ENCODE data around the gene RC3H1.

DNA sequence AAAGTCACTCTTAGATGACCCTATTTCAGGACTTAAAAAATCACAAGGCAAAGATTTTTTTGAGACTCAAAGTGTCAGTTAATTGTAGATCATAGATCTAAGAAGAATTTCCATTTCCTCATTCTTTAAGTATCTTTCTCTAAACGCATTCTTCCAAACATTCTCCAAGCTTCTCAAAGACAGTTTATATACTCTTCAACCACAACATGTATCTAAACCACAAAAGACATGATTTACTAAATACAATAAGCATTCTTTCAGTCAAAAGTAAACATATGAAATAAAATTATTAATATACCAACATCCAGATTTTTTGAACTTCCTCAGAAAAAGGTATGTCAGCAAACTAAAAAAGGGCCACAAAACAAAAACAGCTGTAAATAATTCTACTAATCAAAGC is 24.4 kb downstream of the RC3H1 start:
- TF ChIP-seq, protein P1, sequence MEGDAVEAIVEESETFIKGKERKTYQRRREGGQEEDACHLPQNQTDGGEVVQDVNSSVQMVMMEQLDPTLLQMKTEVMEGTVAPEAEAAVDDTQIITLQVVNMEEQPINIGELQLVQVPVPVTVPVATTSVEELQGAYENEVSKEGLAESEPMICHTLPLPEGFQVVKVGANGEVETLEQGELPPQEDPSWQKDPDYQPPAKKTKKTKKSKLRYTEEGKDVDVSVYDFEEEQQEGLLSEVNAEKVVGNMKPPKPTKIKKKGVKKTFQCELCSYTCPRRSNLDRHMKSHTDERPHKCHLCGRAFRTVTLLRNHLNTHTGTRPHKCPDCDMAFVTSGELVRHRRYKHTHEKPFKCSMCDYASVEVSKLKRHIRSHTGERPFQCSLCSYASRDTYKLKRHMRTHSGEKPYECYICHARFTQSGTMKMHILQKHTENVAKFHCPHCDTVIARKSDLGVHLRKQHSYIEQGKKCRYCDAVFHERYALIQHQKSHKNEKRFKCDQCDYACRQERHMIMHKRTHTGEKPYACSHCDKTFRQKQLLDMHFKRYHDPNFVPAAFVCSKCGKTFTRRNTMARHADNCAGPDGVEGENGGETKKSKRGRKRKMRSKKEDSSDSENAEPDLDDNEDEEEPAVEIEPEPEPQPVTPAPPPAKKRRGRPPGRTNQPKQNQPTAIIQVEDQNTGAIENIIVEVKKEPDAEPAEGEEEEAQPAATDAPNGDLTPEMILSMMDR (IDR thresholded peaks at IDR 0.05; ENCODE audit: insufficient read depth, low read length), result no peak
- TF ChIP-seq POLR2AphosphoS5 (IDR thresholded peaks at IDR 0.05; ENCODE audit: low read depth) (no peak), GABPA (IDR thresholded peaks at IDR 0.05; ENCODE audit: low read depth) (no peak)
- TF ChIP-seq, protein P2, sequence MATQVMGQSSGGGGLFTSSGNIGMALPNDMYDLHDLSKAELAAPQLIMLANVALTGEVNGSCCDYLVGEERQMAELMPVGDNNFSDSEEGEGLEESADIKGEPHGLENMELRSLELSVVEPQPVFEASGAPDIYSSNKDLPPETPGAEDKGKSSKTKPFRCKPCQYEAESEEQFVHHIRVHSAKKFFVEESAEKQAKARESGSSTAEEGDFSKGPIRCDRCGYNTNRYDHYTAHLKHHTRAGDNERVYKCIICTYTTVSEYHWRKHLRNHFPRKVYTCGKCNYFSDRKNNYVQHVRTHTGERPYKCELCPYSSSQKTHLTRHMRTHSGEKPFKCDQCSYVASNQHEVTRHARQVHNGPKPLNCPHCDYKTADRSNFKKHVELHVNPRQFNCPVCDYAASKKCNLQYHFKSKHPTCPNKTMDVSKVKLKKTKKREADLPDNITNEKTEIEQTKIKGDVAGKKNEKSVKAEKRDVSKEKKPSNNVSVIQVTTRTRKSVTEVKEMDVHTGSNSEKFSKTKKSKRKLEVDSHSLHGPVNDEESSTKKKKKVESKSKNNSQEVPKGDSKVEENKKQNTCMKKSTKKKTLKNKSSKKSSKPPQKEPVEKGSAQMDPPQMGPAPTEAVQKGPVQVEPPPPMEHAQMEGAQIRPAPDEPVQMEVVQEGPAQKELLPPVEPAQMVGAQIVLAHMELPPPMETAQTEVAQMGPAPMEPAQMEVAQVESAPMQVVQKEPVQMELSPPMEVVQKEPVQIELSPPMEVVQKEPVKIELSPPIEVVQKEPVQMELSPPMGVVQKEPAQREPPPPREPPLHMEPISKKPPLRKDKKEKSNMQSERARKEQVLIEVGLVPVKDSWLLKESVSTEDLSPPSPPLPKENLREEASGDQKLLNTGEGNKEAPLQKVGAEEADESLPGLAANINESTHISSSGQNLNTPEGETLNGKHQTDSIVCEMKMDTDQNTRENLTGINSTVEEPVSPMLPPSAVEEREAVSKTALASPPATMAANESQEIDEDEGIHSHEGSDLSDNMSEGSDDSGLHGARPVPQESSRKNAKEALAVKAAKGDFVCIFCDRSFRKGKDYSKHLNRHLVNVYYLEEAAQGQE (IDR thresholded peaks at IDR 0.05; ENCODE audit: insufficient replicate concordance, low read depth), result no peak
